HG03196 (cell line): ENCODE results near the gene TBCK.
"Not testable (repeated sequence)": the region's sequence is repeated elsewhere in the genome, so short reads cannot be mapped to it uniquely, and the experiment has no call there.

Source experiments
- ATAC-seq: cut with Tn5 transposase; IDR thresholded peaks from one replicate; pipeline ENCODE4 v1.9.1; 2021; ENCODE audit not compliant: unreplicated experiment

TBCK gene

GRCh38 chr4:106119949-106120555 is 196.0 kb downstream of the TBCK start:
- ATAC-seq = not testable (repeated sequence)

- no peak for ATAC-seq
Observed at GRCh38 chr4:106116025-106116424, 200.0 kb downstream of the TBCK start.

- no peak for ATAC-seq
Observed at GRCh38 chr4:106114270-106114669, 201.7 kb downstream of the TBCK start.

- not testable (repeated sequence) for ATAC-seq
Observed at GRCh38 chr4:106111778-106112469, 204.1 kb downstream of the TBCK start.

GRCh38 chr4:106109929-106110328 is 206.1 kb downstream of the TBCK start:
- ATAC-seq = no peak

- no peak for ATAC-seq
Observed at GRCh38 chr4:106105697-106106096, 210.3 kb downstream of the TBCK start.

GRCh38 chr4:106104276-106104675 is 211.7 kb downstream of the TBCK start:
- no peak for ATAC-seq

- ATAC-seq = no peak
Observed at GRCh38 chr4:106096454-106096853, 219.6 kb downstream of the TBCK start.

- no peak for ATAC-seq
Observed at GRCh38 chr4:106095408-106095807, 220.6 kb downstream of the TBCK start.

- no peak for ATAC-seq
Observed at GRCh38 chr4:106092361-106093040, 223.5 kb downstream of the TBCK start.

- no peak for ATAC-seq
Observed at GRCh38 chr4:106090826-106091225, 225.2 kb downstream of the TBCK start.

GRCh38 chr4:106083065-106083464 is 232.9 kb downstream of the TBCK start:
- no peak for ATAC-seq

- no peak for ATAC-seq
Observed at GRCh38 chr4:106080376-106080775, 235.6 kb downstream of the TBCK start.

GRCh38 chr4:106079616-106080015 is 236.4 kb downstream of the TBCK start:
- no peak for ATAC-seq

- no peak for ATAC-seq
Observed at GRCh38 chr4:106065018-106065417, 251.0 kb downstream of the TBCK start.

GRCh38 chr4:106063009-106063408 is 253.0 kb downstream of the TBCK start:
- no peak for ATAC-seq

- no peak for ATAC-seq
Observed at GRCh38 chr4:106062452-106062875, 253.5 kb downstream of the TBCK start.

GRCh38 chr4:106058921-106059320 is 257.1 kb downstream of the TBCK start:
- no peak for ATAC-seq

GRCh38 chr4:106056914-106057313 is 259.1 kb downstream of the TBCK start:
- no peak for ATAC-seq

GRCh38 chr4:106051514-106051913 is 264.5 kb downstream of the TBCK start:
- no peak for ATAC-seq

- no peak for ATAC-seq
Observed at GRCh38 chr4:106049490-106049889, 266.5 kb downstream of the TBCK start.
